Pancreas (tissue), 10 donors: Measurements from ENCODE around the gene OGT. TPM values are rescaled to one million over a fixed set of nuclear protein-coding genes. Genes with fewer than 3 reads are reported as not detected.
"Not testable (repeated sequence)": the region's sequence is repeated elsewhere in the genome, so short reads cannot be mapped to it uniquely, and the experiment has no call there.

Source experiments
- ATAC-seq, 4 donors: fragments of 200-7000 bp; cut with Tn5 transposase; one replicate each; pipeline versions ENCODE4 v1.8.0 to v1.9.1; 2020; ENCODE audit warnings: mild to moderate bottlenecking in 4 of 4, moderate library complexity in 4 of 4
- DNase-seq, 6 donors: peaks; one replicate each; pipeline ENCODE4 v3.0.0-alpha.2; 2020
- FAIRE-seq: peaks from 2 replicates; lab custom pipeline; 2012; peaks lifted over from hg19 to GRCh38; lab: Jason Lieb, UNC
- H3K27ac ChIP-seq, 4 donors: fragments of 200-600 bp; sonication (generic); 1 replicate in 3 of 4; 2 replicates in 1 of 4; pipeline versions ENCODE4 v1.5.0 to v1.8.0; 2020
- H3K27me3 ChIP-seq, 4 donors: fragments of 200-600 bp; one replicate each; pipeline ENCODE4 v1.8.0; 2021
- H3K36me3 ChIP-seq, 3 donors: fragments of 200-600 bp; sonication (generic) in 1 of 3; one replicate each; pipeline versions ENCODE4 v1.5.0 to v1.8.0; 2020 to 2021
- H3K4me1 ChIP-seq, 3 donors: fragments of 200-600 bp; one replicate each; pipeline ENCODE4 v1.8.0; 2021
- H3K4me3 ChIP-seq, 4 donors: fragments of 200-600 bp; sonication (generic) in 2 of 4; one replicate each; pipeline versions ENCODE4 v1.5.0 to v1.8.0; 2020 to 2021
- H3K9me3 ChIP-seq, 4 donors: fragments of 200-600 bp; one replicate each; pipeline ENCODE4 v1.8.0; 2021
- WGBS, 2 donors: extraction: QIAGEN DNeasy Blood & Tissue Kit; methylation state at CpG; one replicate each; pipeline ENCODE4 v1.1.7; 2013; 5-methylcytosine and 5-hydroxymethylcytosine counted together
- intact Hi-C, 3 donors: fragments of 100-400 bp; cut with DNase I; formaldehyde crosslinking; loops; one replicate each; pipeline versions ENCODE4 v1.11.1 to v1.14.2; 2022
- polyA plus RNA-seq, 2 donors: library from polyadenylated mRNA; stranded (reverse); fragments of 200-250 nt; gene quantifications; one replicate each; pipeline ENCODE4 v1.2.3, GENCODE V29; 2013
- total RNA-seq, 6 donors: library from RNA; stranded (reverse); fragmentation: NEBNext Ultra II Directional in 4 of 6; extraction: Animal tissue kit (Norgen Biotek cat#: 25700) in 4 of 6; gene quantifications; one replicate each; pipeline versions ENCODE4 v1.2.1 to v1.2.4, GENCODE V29; 2021 to 2023
- TF ChIP-seq, protein P1 (sequence below), 4 donors: fragments of 200-600 bp; sonication (generic) in 3 of 4; IDR thresholded peaks; one replicate each; pipeline versions ENCODE4 v1.5.0 to v1.8.0; 2021; ENCODE audit warnings: antibody characterized with exemption in 4 of 4
- donor health status: healthy with polysubstance abuse.
- donor health status: DM: no; HTN: no; CAD: no; lungs with moderate emphysema.
- donor health status: DM: no; HTN: no; CAD: no.
- donor health status: control.
- donor health status: control.
- donor health status: Bipolar disorder and iron deficiency.
- donor health status: DM: yes; HTN: yes; CAD: no.
- donor health status: DM: no; HTN: no; CAD: no.
- donor health status: DM: no; HTN: no; CAD: no.
- donor health status: DM: yes; HTN: yes; CAD: no.

Gene OGT
- total and polyA plus RNA-seq, 8 donors, result 47.8 to 118 (median 74.5) TPM

DNA sequence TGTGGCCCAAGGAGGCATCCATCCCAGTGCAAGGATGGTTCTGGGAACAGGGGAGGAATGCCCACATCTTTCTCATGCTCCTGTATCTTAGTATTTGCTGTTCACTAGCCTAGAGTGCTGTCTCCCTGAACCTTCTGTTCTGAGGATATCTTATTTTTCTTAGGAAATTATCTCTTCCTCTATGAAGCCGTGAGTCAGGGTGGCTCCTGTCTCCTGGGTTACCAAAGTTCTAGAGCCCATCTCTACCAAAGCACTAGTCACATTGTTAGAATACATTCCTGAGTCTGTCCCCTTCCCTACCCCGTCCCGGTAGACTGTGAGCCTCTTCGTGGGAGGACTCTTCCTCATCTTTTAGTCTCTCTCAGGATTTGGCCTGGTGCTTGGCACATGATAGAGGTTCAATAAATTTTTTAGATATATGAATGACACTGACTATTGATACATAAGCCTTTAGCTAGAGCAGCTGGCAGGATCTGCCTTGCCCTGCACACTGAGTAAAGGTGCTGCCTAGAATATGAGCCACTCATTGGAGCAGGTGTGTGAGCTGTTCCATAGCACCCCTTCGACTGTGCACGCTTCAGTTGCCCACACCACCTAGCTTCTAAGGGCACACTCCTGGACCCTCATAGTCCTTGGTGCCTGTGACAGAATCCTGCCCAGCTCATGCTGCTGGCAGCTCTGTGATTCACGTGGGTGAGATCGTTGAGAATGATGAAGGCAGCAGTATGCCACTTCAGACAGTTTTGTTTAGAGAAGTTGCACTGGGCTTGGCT is 72.1 kb downstream of the OGT start:
- Histone ChIP-seq H3K4me1 (no peaks in the 10 kb centered on the region), H3K9me3 (no peaks in the 10 kb centered on the region), H3K27me3 (peaks cover 0 to 3% (median 0%) of the 10 kb centered on the region in 4 donors), H3K4me3 (no peak overlapping the region), H3K36me3 (peaks cover 0 to 19% (median 7%) of the 10 kb centered on the region in 3 donors), H3K27ac (no peak overlapping the region)
- intact Hi-C loops, result no loop called here
- 74 to 92% methylated on average over 8 of the region's 8 CpGs for WGBS, 2 donors
- no peak for FAIRE-seq
- TF ChIP-seq, protein P1, sequence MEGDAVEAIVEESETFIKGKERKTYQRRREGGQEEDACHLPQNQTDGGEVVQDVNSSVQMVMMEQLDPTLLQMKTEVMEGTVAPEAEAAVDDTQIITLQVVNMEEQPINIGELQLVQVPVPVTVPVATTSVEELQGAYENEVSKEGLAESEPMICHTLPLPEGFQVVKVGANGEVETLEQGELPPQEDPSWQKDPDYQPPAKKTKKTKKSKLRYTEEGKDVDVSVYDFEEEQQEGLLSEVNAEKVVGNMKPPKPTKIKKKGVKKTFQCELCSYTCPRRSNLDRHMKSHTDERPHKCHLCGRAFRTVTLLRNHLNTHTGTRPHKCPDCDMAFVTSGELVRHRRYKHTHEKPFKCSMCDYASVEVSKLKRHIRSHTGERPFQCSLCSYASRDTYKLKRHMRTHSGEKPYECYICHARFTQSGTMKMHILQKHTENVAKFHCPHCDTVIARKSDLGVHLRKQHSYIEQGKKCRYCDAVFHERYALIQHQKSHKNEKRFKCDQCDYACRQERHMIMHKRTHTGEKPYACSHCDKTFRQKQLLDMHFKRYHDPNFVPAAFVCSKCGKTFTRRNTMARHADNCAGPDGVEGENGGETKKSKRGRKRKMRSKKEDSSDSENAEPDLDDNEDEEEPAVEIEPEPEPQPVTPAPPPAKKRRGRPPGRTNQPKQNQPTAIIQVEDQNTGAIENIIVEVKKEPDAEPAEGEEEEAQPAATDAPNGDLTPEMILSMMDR (IDR thresholded peaks at IDR 0.05), result no peak
- no peak for DNase-seq
- no peak for ATAC-seq

DNA sequence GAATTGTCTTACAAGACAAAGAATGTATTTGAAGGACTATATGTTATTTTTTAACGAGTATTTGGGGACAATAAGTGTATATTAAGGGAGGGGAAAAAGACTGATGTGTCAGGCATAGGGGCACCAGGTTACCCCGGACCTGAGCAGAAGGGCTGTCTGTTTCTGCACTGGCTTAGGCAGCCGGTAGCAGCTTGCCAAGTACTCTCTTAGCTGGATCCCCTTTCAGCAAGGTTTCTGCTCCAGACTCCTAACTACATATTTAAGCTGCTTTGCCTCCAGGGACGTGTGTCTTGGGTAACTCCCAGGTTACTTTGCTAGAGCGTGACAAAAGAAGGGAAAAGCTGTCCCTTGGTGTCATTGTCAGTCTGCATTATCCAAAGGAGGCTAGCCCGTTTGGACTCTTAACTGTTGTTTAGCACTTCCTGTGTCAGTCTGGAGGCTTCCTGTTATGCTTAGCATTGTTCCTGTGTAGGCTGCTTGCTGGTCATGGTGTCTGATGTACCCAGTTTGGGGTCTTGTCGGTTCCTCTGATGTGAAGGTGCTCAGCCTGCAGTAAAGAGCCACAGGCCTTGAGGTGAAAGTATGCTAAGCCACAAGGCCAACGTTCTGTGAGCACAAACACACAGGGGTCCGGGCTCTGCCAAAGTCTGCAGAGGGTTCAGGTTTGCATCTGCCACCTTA is 73.8 kb downstream of the OGT start:
- no peak for DNase-seq
- WGBS, 2 donors, result 50 to 76% methylated on average over 9 of the region's 9 CpGs
- H3K36me3 ChIP-seq, result peaks cover 0 to 25% (median 7%) of the 10 kb centered on the region in 3 donors
- no peak overlapping the region for H3K4me3 ChIP-seq
- H3K27me3 ChIP-seq, result peaks cover 0 to 3% (median 0%) of the 10 kb centered on the region in 4 donors
- intact Hi-C loops, result no loop called here
- H3K27ac ChIP-seq, result no peak overlapping the region
- FAIRE-seq, result no peak
- H3K4me1 ChIP-seq, result no peaks in the 10 kb centered on the region
- TF ChIP-seq, protein P1 (IDR thresholded peaks at IDR 0.05), result no peak
- no peak for ATAC-seq
- H3K9me3 ChIP-seq, result no peaks in the 10 kb centered on the region

DNA sequence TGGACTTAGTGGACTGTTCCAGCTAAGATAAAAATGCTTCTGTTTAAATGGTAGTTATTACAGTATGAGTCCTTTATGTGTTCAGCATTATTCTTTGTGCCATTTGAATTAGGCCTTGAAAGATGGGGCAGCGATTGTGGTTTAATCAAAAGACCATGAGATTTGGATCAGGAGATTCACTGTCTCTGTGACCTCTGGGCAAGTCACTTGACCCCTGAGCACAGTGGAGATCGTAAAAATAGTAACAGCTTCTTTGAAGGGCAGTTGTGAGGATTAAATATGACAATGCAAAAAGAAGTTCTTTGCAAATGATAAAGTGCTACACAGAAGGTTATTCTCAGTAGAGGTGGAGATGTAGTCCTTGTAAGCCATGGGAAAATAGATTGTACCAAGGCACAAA is 74.6 kb downstream of the OGT start:
- H3K27me3 ChIP-seq, result peaks cover 0 to 3% (median 0%) of the 10 kb centered on the region in 4 donors
- H3K27ac ChIP-seq, result no peak overlapping the region
- TF ChIP-seq, protein P1 (IDR thresholded peaks at IDR 0.05), result no peak
- DNase-seq (no peak), FAIRE-seq (no peak), ATAC-seq (no peak)
- WGBS, 2 donors, result 82 to 90% methylated on average over 2 of the region's 2 CpGs
- H3K36me3 ChIP-seq, result peaks cover 0 to 25% (median 7%) of the 10 kb centered on the region in 3 donors
- no peaks in the 10 kb centered on the region for H3K4me1 ChIP-seq
- intact Hi-C loops, result no loop called here
- no peaks in the 10 kb centered on the region for H3K9me3 ChIP-seq
- no peak overlapping the region for H3K4me3 ChIP-seq

DNA sequence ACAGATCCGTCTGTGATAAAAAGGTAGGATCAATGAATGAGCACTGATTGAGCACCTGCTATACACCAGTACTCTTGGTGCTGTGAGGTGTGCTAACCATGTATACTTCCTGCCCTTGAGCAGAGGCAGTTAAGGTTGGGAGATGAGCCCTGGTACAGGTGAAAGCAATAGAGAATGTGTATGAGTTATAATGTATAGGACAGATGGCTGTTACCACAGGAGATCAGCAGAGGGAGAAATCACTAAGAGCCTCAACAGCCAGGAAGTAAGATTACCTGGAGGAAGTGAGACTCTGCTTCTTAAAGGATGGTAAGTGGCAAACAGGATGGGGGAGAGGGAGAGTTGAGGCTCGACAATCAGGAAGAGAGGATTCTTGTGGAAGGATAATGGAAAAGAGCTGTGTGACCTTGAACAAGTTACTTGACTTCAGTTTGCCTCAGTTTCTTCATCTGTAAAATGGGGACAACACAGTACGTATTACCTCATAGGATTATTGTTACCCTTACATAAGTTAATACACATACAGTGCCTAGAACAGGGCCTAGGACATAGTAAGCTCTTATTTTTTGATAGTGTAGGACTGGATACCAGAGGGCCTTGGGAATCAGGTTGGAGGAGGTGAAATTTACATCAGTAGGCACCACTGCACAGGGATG is 76.3 kb downstream of the OGT start:
- Histone ChIP-seq H3K4me1 (no peaks in the 10 kb centered on the region), H3K27me3 (peaks cover 0 to 3% (median 0%) of the 10 kb centered on the region in 4 donors), H3K27ac (no peak overlapping the region), H3K4me3 (no peak overlapping the region), H3K36me3 (peaks cover 0 to 28% (median 5%) of the 10 kb centered on the region in 3 donors), H3K9me3 (no peaks in the 10 kb centered on the region)
- DNase-seq (no peak), ATAC-seq (no peak), FAIRE-seq (no peak)
- 70 to 92% methylated on average over 3 of the region's 3 CpGs for WGBS, 2 donors
- TF ChIP-seq, protein P1 (IDR thresholded peaks at IDR 0.05), result no peak
- intact Hi-C loops, result no loop called here

DNA sequence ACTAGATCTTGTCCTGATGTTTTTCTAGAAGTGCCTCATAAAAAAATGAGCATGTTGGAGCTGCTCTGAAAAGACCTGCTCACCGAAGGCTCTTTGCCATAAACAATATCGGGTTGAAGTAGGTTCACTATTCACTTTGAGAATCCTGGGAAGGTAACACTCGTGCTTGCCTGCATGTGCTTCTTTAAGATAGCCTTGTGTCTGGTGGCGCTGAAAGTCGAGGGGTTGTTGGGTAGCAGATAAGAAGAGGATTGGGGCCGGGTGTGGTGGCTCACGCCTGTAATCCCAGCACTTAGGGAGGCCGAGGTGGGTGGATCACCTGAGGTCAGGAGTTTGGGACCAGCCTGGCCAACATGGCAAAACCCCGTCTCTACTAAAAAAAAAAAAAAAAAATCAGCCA is 78.8 kb downstream of the OGT start:
- ATAC-seq, FAIRE-seq, DNase-seq, H3K27me3 ChIP-seq, H3K4me3 ChIP-seq, H3K9me3 ChIP-seq, H3K27ac ChIP-seq, intact Hi-C loops, H3K4me1 ChIP-seq: not testable (repeated sequence)
- 89 to 90% methylated on average over 9 of the region's 9 CpGs for WGBS, 2 donors
- H3K36me3 ChIP-seq, result peaks cover 0 to 18% (median 0%) of the 10 kb centered on the region in 3 donors
